Transverse colon (tissue), 4 donors: ENCODE data around the gene TRIL. TPM values are rescaled to one million over a fixed set of nuclear protein-coding genes. Genes with fewer than 3 reads are reported as not detected.

Source experiments
- DNase-seq: peaks from one replicate; pipeline ENCODE4 v3.0.0-alpha.2; 2019
- H3K27ac ChIP-seq, 4 donors: fragments of 200-600 bp; sonication (generic); 2 replicates each; pipeline ENCODE4 v1.5.1; 2016 to 2018; ENCODE audit warnings: inconsistent platforms in 4 of 4
- H3K27me3 ChIP-seq: fragments of 200-600 bp; sonication (generic); 2 replicates; pipeline ENCODE4 v1.5.1; 2017; ENCODE audit warnings: inconsistent platforms
- H3K36me3 ChIP-seq, 4 donors: fragments of 200-600 bp; sonication (generic); 2 replicates each; pipeline ENCODE4 v1.5.1; 2017 to 2019; ENCODE audit warnings: inconsistent platforms in 4 of 4
- H3K4me1 ChIP-seq, 4 donors: fragments of 200-600 bp; sonication (generic); 2 replicates each; pipeline ENCODE4 v1.5.1; 2017 to 2020; ENCODE audit warnings: inconsistent platforms in 4 of 4
- H3K4me3 ChIP-seq, 4 donors: fragments of 200-600 bp; sonication (generic); 1 replicate in 1 of 4; 2 replicates in 3 of 4; pipeline versions ENCODE4 v1.5.1 to v1.6.1; 2017 to 2019; ENCODE audit warnings: inconsistent platforms in 4 of 4
- H3K9me3 ChIP-seq, 2 donors: fragments of 200-600 bp; sonication (generic); 2 replicates each; pipeline ENCODE4 v1.5.1; 2017 to 2019; ENCODE audit warnings: inconsistent platforms in 2 of 2
- EP300 ChIP-seq: sonication (generic); formaldehyde crosslinking; IDR thresholded peaks from one replicate; pipeline ENCODE4 v1.6.1; 2017; ENCODE audit warnings: antibody characterized with exemption, low read depth
- POLR2A ChIP-seq: fragments of 450-650 bp; IDR thresholded peaks from one replicate; pipeline ENCODE4 v1.6.1; 2016; ENCODE audit warnings: antibody characterized with exemption, mild to moderate bottlenecking, moderate library complexity
- POLR2AphosphoS5 ChIP-seq, 3 donors: sonication (generic); formaldehyde crosslinking; IDR thresholded peaks; one replicate each; pipeline ENCODE4 v1.6.1; 2016; ENCODE audit warnings: antibody characterized with exemption in 3 of 3
- WGBS, 2 donors: methylation state at CpG; one replicate each; pipeline ENCODE4 v1.1.5; 2018; ENCODE audit warnings: low coverage in 1 of 2; 5-methylcytosine and 5-hydroxymethylcytosine counted together
- in situ Hi-C, 4 donors: fragments of 200-750 bp; cut with MboI; loops; one replicate each; pipeline versions ENCODE4 v1.15.0 to v1.15.1; 2017; ENCODE audit warnings: low sequenced_read_pairs in 3 of 4, low pct_ligation_motif_present in 1 of 4, low pct_unique_long_range_greater_than_20kb in 1 of 4
- intact Hi-C: fragments of 100-400 bp; cut with DNase I; formaldehyde crosslinking; loops from one replicate; pipeline ENCODE4 v1.15.1; 2023; ENCODE audit warnings: low total_unique reads
- total RNA-seq, 4 donors: library from RNA; depleted of rRNA; stranded (reverse); fragments of >200 nt; gene quantifications; one replicate each; pipeline ENCODE4 v1.1.0, GENCODE V29; 2016
- TF ChIP-seq, protein P1 (sequence below), 5 experiments: fragments of 200-600 bp in 3 of 5; fragments of 450-650 bp in 2 of 5; sonication (generic) in 3 of 5; IDR thresholded peaks; 1 replicate in 2 of 5; 2 replicates in 3 of 5; pipeline ENCODE4 v1.5.1; 2016 to 2017; ENCODE audit warnings: antibody characterized with exemption in 5 of 5, inconsistent platforms in 3 of 5, mild to moderate bottlenecking in 2 of 5, moderate library complexity in 1 of 5

Gene TRIL, protein sequence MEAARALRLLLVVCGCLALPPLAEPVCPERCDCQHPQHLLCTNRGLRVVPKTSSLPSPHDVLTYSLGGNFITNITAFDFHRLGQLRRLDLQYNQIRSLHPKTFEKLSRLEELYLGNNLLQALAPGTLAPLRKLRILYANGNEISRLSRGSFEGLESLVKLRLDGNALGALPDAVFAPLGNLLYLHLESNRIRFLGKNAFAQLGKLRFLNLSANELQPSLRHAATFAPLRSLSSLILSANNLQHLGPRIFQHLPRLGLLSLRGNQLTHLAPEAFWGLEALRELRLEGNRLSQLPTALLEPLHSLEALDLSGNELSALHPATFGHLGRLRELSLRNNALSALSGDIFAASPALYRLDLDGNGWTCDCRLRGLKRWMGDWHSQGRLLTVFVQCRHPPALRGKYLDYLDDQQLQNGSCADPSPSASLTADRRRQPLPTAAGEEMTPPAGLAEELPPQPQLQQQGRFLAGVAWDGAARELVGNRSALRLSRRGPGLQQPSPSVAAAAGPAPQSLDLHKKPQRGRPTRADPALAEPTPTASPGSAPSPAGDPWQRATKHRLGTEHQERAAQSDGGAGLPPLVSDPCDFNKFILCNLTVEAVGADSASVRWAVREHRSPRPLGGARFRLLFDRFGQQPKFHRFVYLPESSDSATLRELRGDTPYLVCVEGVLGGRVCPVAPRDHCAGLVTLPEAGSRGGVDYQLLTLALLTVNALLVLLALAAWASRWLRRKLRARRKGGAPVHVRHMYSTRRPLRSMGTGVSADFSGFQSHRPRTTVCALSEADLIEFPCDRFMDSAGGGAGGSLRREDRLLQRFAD
- 1 to 10 TPM in 2 of 4 donors, under 1 TPM in 2; 0.79 to 3.0 (median 1.0) TPM for total RNA-seq

DNA sequence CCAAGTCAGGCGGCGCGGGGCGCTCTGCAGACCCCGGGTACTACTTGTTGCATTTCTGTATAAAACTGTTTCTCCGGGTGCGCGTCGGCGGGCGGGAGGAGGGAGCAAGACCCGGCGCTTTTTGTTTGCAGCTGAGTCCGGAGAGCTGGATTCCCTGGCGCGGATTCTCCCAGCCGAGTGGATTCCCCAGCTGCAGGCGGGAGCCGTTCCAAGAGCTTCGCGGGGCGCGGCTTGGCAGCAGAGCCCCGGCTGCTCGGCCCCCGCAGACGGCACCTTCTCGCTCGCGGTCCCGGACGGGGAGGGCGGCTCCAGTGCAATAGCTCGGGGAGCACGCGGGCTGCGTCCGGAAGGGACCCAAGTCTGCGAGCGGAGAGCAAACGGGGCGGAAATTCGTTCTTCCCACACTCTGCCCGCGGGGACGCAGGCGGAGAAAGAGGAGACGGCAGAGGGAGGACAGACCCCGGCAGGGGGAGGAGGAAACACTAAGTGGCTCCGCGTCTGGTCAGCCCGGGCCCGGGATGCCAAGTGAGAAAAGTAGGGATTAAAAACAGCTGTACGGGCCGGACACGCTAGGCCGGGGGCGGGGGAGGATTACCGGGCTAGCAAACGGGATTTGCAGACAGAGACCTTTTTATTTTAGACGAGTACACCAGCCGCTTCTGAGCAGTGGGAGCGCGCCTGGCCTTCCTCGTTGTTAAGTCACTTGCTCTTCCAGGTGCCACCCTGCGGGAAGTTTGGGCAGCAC lies at the start of gene TRIL:
Gene TRIL (minus strand): TSS at position 96 of the 745 bp plus-strand sequence. CDS start 284 bp downstream, outside the sequence.
- in situ Hi-C loops: no loop called here
- Histone ChIP-seq H3K36me3 (no peaks in the 10 kb centered on the region), H3K4me1 (peaks cover 9 to 36% (median 31%) of the 10 kb centered on the region in 4 donors), H3K27me3 (peaks cover 49% of the 10 kb centered on the region), H3K9me3 (no peaks in the 10 kb centered on the region), H3K4me3 (peak within 1 kb of the TSS; percentile 8 to 63 (median 44)), H3K27ac (peak within 1 kb of the TSS; percentile 60 to 73 (median 68))
- no peak for TF ChIP-seq POLR2A
- TF ChIP-seq EP300: no peak
- peak in 1 of 3 donors; percentile 6 for TF ChIP-seq POLR2AphosphoS5 (IDR thresholded peaks at IDR 0.05)
- intact Hi-C loops: no loop called here
- peak; percentile 63 for DNase-seq
- 11 to 26% methylated on average over 14 to 66 of the region's 66 CpGs for WGBS, 2 donors

DNA sequence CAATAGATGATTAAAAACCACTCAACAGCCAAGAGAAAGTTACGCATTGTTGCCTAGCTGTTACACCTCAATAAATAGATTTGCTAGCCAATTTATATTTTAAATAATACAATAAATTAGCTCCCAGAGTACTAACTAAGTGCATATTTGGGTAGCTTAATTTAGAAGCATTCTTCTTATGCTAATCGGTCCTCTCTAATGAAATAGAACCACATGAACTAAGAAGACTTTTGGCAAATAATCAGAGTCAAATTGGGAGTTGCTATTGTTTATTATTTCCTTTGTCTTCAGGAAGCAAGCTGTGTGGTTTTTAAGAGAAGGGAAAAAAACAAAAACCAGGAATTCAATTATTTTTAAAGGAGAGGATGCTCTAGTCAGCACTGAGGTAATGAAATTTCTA lies 49.0 kb upstream of the TRIL start:
- no peaks in the 10 kb centered on the region for H3K36me3 ChIP-seq
- WGBS, 2 donors: 75 to 85% methylated on average over 2 of the region's 2 CpGs
- DNase-seq: no peak
- TF ChIP-seq, protein P1, sequence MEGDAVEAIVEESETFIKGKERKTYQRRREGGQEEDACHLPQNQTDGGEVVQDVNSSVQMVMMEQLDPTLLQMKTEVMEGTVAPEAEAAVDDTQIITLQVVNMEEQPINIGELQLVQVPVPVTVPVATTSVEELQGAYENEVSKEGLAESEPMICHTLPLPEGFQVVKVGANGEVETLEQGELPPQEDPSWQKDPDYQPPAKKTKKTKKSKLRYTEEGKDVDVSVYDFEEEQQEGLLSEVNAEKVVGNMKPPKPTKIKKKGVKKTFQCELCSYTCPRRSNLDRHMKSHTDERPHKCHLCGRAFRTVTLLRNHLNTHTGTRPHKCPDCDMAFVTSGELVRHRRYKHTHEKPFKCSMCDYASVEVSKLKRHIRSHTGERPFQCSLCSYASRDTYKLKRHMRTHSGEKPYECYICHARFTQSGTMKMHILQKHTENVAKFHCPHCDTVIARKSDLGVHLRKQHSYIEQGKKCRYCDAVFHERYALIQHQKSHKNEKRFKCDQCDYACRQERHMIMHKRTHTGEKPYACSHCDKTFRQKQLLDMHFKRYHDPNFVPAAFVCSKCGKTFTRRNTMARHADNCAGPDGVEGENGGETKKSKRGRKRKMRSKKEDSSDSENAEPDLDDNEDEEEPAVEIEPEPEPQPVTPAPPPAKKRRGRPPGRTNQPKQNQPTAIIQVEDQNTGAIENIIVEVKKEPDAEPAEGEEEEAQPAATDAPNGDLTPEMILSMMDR (IDR thresholded peaks at IDR 0.05): no peak
- TF ChIP-seq POLR2AphosphoS5 (IDR thresholded peaks at IDR 0.05) (no peak), POLR2A (no peak), EP300 (no peak)
- no peak overlapping the region for H3K27ac ChIP-seq
- intact Hi-C loops: no loop called here
- in situ Hi-C loops: no loop called here
- no peak overlapping the region for H3K4me3 ChIP-seq
- no peaks in the 10 kb centered on the region for H3K9me3 ChIP-seq
- H3K4me1 ChIP-seq: peaks cover 0 to 3% (median 0%) of the 10 kb centered on the region in 4 donors
- no peaks in the 10 kb centered on the region for H3K27me3 ChIP-seq

DNA sequence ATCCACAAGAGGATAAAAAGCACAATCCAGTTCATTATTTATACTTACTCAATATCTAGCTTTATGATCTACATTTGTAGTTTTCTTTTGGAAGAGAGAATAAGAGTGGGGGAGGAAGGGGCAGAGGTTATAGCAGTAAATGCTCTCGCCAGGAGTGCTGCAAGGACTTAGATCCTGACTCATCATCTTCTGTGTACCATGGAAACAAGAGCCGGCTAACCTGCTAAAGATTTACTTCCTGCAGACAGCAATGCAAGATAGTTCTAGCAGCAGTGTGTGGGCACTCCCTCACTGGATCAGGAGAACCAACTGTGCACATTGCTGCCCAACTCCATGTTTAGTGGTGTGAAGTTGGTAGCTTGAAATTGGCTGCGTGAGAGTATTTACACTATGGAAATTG lies 47.7 kb upstream of the TRIL start:
- intact Hi-C loops: no loop called here
- no peaks in the 10 kb centered on the region for H3K27me3 ChIP-seq
- no peak overlapping the region for H3K4me3 ChIP-seq
- TF ChIP-seq POLR2A (no peak), EP300 (no peak), POLR2AphosphoS5 (IDR thresholded peaks at IDR 0.05) (no peak)
- TF ChIP-seq, protein P1 (IDR thresholded peaks at IDR 0.05): no peak
- H3K36me3 ChIP-seq: no peaks in the 10 kb centered on the region
- no peaks in the 10 kb centered on the region for H3K4me1 ChIP-seq
- no peak for DNase-seq
- no peak overlapping the region for H3K27ac ChIP-seq
- in situ Hi-C loops: no loop called here
- 51 to 59% methylated on average over 2 to 3 of the region's 3 CpGs for WGBS, 2 donors
- H3K9me3 ChIP-seq: no peaks in the 10 kb centered on the region

DNA sequence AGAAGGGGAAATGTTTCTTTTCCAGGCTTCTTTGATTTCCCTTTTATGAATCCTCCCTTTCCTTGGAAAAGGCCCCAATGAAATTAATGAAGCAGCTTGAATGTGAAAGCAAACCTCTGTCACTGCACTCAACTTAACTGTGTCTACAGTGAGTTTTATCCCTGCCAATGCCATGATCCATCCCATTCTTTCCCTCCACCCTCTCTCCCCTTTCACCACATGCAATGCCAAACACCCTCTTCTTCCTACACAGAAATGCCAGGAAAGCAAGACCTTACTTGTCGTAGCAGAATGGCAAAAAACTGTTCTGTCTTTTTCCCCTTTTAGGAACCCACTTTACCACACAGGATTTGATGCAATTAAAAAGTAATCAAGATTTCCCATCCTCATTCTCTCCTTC lies 47.3 kb upstream of the TRIL start:
- TF ChIP-seq EP300 (no peak), POLR2AphosphoS5 (IDR thresholded peaks at IDR 0.05) (no peak)
- Histone ChIP-seq H3K27me3 (no peaks in the 10 kb centered on the region), H3K9me3 (no peaks in the 10 kb centered on the region), H3K27ac (no peak overlapping the region), H3K4me1 (no peaks in the 10 kb centered on the region), H3K4me3 (no peak overlapping the region), H3K36me3 (no peaks in the 10 kb centered on the region)
- in situ Hi-C loops: no loop called here
- DNase-seq: no peak
- intact Hi-C loops: no loop called here
- 20 to 67% methylated on average over 1 of the region's 1 CpG for WGBS, 2 donors
